Brain microvascular endothelial cell (primary cell): ENCODE data around the gene TEAD1.

Source experiments
- DNase-seq: peaks from one replicate; pipeline ENCODE4 v3.0.0-alpha.2; 2020
- H3K27ac ChIP-seq: fragments of 250-450 bp; sonication (Bioruptor Pico); 2 replicates; pipeline ENCODE4 v1.5.1; 2020; ENCODE audit warnings: mild to moderate bottlenecking, moderate library complexity
- H3K27me3 ChIP-seq: fragments of 250-450 bp; sonication (Bioruptor Pico); replicated peaks from 2 replicates; pipeline ENCODE4 v1.5.1; 2020; ENCODE audit warnings: mild to moderate bottlenecking
- H3K36me3 ChIP-seq: fragments of 250-450 bp; sonication (Bioruptor Pico); replicated peaks from 2 replicates; pipeline ENCODE4 v1.5.1; 2020; ENCODE audit warnings: mild to moderate bottlenecking
- H3K4me3 ChIP-seq: 2 replicates; pipeline ENCODE4 v1.5.1; 2011; ENCODE audit warnings: low read depth, mild to moderate bottlenecking, control low read depth, low read length, moderate library complexity
- in situ Hi-C: cut with HindIII; loops from 2 replicates; pipeline ENCODE4 v1.10.0; 2017; ENCODE audit warnings: low sequenced_read_pairs, low pct_ligation_motif_present
- TF ChIP-seq, protein P1 (sequence below): IDR thresholded peaks from 2 replicates; pipeline ENCODE4 v1.5.1; 2011; ENCODE audit warnings: low read depth, mild to moderate bottlenecking, moderate library complexity, low read length, control low read depth, inconsistent platforms; ENCODE audit errors: missing control alignments

TEAD1 gene

GRCh38 chr11:12744826-12745502 is 70.7 kb downstream of the TEAD1 start:
- peaks cover 4% of the 10 kb centered on the region for H3K36me3 ChIP-seq
- no peak overlapping the region for H3K4me3 ChIP-seq
- in situ Hi-C loops, result no loop called here
- no peaks in the 10 kb centered on the region for H3K27me3 ChIP-seq
- no peak for DNase-seq
- TF ChIP-seq, protein P1, sequence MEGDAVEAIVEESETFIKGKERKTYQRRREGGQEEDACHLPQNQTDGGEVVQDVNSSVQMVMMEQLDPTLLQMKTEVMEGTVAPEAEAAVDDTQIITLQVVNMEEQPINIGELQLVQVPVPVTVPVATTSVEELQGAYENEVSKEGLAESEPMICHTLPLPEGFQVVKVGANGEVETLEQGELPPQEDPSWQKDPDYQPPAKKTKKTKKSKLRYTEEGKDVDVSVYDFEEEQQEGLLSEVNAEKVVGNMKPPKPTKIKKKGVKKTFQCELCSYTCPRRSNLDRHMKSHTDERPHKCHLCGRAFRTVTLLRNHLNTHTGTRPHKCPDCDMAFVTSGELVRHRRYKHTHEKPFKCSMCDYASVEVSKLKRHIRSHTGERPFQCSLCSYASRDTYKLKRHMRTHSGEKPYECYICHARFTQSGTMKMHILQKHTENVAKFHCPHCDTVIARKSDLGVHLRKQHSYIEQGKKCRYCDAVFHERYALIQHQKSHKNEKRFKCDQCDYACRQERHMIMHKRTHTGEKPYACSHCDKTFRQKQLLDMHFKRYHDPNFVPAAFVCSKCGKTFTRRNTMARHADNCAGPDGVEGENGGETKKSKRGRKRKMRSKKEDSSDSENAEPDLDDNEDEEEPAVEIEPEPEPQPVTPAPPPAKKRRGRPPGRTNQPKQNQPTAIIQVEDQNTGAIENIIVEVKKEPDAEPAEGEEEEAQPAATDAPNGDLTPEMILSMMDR, result no peak
- H3K27ac ChIP-seq, result no peak overlapping the region

GRCh38 chr11:12745787-12746186 is 71.6 kb downstream of the TEAD1 start:
- Histone ChIP-seq H3K27ac (no peak overlapping the region), H3K36me3 (peaks cover 4% of the 10 kb centered on the region), H3K27me3 (no peaks in the 10 kb centered on the region), H3K4me3 (no peak overlapping the region)
- no peak for DNase-seq
- TF ChIP-seq, protein P1, result no peak
- in situ Hi-C loops, result no loop called here

GRCh38 chr11:12746593-12747097 is 72.4 kb downstream of the TEAD1 start:
- no peak overlapping the region for H3K4me3 ChIP-seq
- H3K27ac ChIP-seq, result no peak overlapping the region
- TF ChIP-seq, protein P1, result peak; percentile 36
- in situ Hi-C loops, result no loop called here
- H3K36me3 ChIP-seq, result peaks cover 4% of the 10 kb centered on the region
- peak; percentile 89 for DNase-seq
- no peaks in the 10 kb centered on the region for H3K27me3 ChIP-seq

DNA sequence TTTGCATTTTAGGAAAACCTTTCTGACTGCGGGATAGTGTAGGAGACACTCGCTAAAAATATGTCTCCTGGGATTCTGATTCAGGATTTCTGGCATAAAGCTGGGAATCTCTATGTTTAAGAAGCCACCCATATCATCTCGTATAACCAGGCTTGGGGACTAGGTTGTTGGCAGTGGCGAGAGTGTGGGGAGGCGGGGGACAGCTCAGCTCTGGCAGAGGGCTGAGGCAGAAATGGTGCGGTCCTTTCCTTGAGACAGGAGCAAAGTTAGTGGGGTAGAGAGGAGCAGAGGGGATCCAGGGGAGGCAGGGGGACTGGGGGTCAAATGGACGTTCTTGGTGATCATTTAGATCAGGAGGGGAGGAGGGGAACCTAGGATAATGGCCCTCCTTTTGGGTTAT is 74.3 kb downstream of the TEAD1 start:
- TF ChIP-seq, protein P1, result no peak
- Histone ChIP-seq H3K4me3 (no peak overlapping the region), H3K27me3 (no peaks in the 10 kb centered on the region), H3K27ac (no peak overlapping the region), H3K36me3 (no peaks in the 10 kb centered on the region)
- in situ Hi-C loops, result no loop called here
- no peak for DNase-seq

DNA sequence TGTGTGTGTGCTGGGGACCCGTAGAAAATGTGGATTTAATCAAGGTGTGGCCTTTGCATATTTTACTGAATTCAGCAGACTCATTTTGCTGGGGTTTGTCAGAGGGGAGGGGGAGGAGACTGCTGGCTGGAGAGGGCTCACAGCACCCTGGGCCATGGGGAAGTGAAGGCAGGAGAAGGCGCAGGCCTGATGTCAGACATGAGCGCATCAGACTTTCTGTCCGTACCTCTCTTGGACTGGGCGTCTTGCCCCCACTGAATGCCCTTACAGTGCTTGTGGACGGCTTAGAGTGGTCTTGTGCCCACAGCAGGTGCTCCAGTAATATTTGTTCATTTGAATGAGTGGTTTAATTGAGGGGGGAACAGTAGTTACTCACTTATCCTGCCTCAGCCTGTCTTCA is 75.2 kb downstream of the TEAD1 start:
- in situ Hi-C loops, result no loop called here
- H3K27me3 ChIP-seq, result no peaks in the 10 kb centered on the region
- no peak overlapping the region for H3K27ac ChIP-seq

More for the DNA sequence above, 75.2 kb downstream of the TEAD1 start:
- Histone ChIP-seq H3K36me3 (no peaks in the 10 kb centered on the region), H3K4me3 (no peak overlapping the region)
- TF ChIP-seq, protein P1, result no peak
- no peak for DNase-seq
